ENCODE data around the gene KCNS1.

DNA sequence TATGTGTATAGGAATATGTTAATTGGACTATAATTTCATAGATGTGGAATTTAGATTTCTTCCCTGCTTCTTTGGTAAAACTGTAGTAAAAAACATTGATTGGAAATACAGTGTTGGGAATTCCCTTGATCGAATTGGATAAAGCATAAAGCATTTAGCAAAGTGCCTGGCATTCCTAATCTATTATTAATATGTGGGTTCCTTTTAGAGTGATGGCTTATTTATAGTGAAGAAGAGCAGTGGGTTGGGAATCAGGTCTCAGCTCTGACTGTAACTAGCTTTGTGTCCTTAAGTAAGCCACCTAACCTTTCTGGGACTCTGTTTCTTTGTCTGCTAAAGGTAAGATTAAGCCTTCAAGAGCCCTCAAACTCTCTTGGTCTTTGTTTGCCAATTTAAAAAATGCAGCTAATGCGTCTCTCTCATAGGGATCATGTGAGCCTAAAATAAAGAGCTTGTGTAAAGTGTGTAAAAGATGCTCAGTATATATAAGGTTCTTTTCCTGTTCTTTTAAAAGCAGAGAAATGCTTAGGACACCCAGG is 53.3 kb downstream of the KCNS1 start:
- TF ChIP-seq CTCF (IDR thresholded peaks at IDR 0.05) (no peak), TCF7L2 (IDR thresholded peaks at IDR 0.05; ENCODE audit: low read depth, low read length) (no peak), SIN3A (IDR thresholded peaks at IDR 0.05; ENCODE audit: borderline replicate concordance, insufficient read depth, low read depth, low read length) (no peak)
- TF ChIP-seq, protein P1, sequence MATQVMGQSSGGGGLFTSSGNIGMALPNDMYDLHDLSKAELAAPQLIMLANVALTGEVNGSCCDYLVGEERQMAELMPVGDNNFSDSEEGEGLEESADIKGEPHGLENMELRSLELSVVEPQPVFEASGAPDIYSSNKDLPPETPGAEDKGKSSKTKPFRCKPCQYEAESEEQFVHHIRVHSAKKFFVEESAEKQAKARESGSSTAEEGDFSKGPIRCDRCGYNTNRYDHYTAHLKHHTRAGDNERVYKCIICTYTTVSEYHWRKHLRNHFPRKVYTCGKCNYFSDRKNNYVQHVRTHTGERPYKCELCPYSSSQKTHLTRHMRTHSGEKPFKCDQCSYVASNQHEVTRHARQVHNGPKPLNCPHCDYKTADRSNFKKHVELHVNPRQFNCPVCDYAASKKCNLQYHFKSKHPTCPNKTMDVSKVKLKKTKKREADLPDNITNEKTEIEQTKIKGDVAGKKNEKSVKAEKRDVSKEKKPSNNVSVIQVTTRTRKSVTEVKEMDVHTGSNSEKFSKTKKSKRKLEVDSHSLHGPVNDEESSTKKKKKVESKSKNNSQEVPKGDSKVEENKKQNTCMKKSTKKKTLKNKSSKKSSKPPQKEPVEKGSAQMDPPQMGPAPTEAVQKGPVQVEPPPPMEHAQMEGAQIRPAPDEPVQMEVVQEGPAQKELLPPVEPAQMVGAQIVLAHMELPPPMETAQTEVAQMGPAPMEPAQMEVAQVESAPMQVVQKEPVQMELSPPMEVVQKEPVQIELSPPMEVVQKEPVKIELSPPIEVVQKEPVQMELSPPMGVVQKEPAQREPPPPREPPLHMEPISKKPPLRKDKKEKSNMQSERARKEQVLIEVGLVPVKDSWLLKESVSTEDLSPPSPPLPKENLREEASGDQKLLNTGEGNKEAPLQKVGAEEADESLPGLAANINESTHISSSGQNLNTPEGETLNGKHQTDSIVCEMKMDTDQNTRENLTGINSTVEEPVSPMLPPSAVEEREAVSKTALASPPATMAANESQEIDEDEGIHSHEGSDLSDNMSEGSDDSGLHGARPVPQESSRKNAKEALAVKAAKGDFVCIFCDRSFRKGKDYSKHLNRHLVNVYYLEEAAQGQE (IDR thresholded peaks at IDR 0.05; ENCODE audit: insufficient read depth in 1 of 2, low read depth in 2 of 2, low read length in 1 of 2): no peak

Data from Panc1 (cell line).